SH-SY5Y (cell line): ENCODE measurements around the gene SP100.

Source experiments
- GATA2 ChIP-seq: IDR thresholded peaks from 2 replicates; pipeline ENCODE4 v1.6.1; 2011; ENCODE audit warnings: mild to moderate bottlenecking, low read depth, low read length
- GATA3 ChIP-seq: IDR thresholded peaks from 2 replicates; pipeline ENCODE4 v1.6.1; 2011; ENCODE audit warnings: low read depth, mild to moderate bottlenecking, low read length, moderate library complexity

GRCh38 chr2:230520875-230521155 is 104.8 kb downstream of the SP100 start:
- TF ChIP-seq GATA2 (no peak), GATA3 (no peak)
